IPS-NIHi7 (cell line): ENCODE results near the gene DGKQ.
"Not testable (repeated sequence)": the region's sequence is repeated elsewhere in the genome, so short reads cannot be mapped to it uniquely, and the experiment has no call there.

ENCODE experiments used
- DNase-seq: peaks from one replicate; pipeline ENCODE4 v3.0.0; 2012; ENCODE audit warnings: mixed read lengths; ENCODE audit errors: extremely low spot score

DGKQ gene

DNA sequence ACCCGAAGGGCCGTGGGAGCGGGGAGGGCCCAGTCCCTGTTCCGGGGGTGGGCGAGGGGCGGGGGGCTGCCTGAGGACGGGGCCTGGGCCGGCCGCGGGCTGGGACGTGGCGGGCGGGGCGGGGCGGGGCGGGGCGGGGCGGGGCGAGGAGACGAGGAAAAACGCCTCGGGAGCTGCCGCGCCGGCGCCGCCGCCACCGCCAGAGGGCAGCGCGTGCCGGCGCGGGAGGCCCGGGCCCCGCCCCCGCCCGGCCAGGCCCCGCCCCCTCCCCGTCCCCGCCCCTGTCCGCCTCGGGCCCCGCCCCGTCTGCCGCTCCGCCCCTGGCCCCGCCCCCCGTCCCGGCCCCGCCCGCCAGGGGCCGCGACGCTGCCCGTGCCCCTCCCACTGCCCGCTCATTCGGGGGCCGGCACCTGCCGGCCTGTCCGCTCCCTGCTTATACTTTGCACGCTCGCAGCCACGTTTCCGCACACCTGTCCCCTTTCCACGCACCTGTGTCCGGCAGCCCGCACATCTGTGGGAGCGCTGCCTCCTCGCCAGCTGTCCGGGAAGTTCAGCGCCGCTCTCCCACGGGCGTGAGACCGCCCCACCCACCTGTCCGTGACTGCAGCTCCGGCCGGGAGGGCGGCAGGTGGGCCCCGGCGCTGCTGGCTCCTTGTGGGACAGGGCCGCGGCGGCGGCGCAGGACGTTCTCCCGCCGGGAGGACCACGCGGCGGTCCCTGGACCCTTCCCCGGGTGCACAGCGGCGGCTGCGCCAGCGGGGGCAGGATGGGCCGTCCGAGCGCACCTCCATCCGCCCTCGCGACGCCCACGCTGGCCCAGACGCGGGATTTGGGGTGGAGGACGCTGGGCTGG lies 36.4 kb upstream of the DGKQ start:
- peak; percentile 80 for DNase-seq

DNA sequence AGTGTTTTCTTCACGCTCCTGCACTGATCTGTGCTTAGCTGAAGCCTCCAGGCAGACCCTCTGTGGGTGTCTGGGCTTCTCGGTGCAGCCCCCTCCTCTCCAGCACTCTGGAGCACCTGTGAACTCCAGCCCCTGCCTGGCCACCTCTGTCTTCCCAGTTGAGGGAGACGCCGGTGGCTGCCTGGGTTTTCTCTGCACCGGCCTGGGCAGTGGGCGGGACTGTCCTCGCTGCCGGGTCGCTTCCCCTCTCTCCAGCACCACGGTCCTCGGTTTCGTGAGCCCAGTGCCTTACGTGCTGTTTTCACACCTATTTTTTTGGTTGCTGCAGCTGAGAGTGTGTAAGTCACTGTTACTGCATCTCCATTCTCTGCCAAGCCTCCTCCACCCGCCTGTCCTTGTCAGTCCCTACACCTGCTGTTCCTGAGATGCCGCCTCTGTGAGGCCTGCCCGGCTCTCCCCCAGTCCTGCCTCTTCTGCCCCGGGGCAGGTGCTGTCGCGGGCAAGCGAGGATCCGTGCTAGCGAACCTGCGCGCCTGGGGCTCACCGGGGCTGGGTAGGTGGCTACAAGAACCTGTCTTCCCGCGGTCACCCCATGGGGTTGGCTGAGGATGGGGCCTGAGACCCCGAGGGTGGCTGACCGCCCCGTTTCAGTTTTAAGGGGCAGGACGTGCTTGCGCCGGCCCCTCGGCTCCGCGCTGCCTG lies 35.6 kb upstream of the DGKQ start:
- no peak for DNase-seq

DNA sequence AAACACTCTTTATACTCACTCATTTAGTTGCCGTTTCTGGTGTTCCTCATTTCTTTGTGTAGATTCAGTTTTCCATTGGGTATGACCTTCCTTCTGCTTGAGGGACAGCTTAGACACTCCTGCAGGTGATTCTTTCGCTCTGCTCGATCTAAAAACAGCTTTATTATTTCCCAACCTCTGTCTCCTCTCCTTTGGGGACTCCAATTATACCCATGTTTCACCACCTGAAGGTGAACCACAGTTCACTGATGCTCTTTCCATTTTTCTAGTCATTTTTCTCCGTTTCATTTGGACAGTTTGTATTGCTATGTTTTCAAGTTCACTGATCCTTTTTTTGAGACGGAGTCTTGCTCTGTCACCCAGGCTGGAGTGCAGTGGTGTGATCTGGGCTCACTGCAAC lies 33.5 kb upstream of the DGKQ start:
- no peak for DNase-seq

DNA sequence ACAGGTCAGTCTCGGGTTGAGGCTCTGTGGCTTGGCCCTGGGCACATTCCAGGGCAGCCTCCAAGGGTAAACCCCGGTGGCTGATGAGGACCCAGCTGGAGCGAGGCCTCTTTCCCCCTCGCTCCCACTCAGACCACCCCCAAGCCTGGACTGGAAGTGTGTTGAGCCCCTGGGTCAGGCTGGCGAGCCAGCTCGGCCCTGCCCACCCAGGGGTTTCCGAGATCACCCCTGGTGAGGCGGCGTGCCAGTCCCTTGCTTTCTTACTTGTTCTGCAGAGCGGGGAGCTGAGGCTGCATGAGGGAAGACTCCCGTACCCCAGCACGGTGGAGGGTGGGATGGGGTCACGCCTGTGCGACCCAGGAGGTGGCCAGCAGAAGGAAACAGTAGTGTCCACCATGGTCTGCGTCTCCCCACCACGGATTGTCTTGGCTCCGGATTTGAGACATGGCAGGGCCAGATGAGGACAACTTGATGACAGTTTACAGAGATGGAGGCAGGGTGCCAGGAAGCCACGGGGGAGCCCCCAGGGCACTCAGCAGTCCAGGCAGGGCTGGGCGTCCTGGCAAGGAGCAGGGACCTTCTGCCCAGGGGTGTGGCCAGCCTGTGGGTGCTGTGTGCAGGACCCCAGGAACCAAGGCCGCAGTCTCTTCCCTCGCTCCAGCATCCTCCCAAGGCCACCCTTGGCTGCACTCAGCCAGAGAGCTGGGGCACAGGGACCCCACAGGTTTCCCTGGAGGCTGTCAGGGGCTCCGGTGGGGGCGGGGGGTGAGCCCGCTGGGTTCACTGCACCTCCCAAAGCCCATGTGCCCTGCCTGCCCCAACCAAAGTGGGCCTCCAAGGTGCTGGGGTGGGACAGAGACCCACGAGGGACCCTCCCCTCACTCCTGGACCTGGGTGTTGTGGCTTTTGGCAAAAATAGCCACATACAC lies 31.5 kb upstream of the DGKQ start:
- DNase-seq = no peak

DNA sequence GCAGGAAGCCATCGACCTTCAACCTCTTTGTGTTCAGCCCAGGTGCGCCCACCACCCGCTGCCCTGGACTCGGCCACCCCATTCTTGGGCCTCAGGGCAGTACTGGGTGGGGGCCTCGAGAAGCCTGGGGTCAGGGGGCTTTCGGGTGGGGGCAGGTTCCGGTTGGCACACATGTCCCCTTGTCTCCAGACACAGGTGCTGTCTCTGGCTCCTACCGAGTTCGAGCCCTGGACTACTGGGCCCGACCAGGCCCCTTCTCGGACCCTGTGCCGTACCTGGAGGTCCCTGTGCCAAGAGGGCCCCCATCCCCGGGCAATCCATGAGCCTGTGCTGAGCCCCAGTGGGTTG lies 30.7 kb upstream of the DGKQ start:
- no peak for DNase-seq

DNA sequence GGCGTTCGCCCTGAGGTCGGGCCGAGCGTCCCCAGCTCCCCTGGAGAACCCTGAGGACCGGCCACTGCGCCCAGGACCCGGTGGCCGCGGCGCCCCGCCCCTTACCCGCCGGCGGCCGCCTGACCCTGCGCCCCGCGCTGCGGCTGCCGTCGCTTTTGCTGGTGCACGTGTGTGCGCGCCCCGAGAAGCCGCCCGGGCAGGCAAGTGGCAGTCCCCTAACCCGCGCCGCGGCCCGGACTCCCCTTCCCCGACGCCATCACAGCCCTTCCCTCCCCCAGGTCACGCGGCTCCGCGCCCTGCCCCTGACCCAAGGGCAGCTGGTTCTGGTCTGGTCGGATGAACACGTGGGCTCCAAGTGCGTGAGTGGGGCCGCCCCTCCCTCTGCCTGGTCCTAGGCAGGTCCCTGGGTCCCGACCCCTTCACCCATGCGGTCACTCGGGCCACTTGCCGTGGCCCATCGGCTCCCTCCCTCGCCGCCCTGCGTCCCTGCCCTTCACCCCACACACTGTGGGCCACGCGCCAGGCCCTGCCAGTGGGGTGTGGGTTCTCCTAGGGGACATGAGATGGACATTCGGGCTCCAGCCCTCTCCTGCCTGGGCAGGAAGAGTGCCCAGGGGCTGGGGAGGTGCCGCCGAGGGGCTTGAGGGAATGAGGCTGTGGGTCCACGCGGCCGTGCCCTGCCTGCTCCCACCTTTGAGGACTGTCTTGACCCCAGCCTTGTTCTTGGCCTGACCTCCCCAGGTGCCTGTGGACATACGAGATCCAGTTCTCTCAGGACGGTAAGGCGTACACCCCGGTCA lies 30.1 kb upstream of the DGKQ start:
- no peak for DNase-seq

DNA sequence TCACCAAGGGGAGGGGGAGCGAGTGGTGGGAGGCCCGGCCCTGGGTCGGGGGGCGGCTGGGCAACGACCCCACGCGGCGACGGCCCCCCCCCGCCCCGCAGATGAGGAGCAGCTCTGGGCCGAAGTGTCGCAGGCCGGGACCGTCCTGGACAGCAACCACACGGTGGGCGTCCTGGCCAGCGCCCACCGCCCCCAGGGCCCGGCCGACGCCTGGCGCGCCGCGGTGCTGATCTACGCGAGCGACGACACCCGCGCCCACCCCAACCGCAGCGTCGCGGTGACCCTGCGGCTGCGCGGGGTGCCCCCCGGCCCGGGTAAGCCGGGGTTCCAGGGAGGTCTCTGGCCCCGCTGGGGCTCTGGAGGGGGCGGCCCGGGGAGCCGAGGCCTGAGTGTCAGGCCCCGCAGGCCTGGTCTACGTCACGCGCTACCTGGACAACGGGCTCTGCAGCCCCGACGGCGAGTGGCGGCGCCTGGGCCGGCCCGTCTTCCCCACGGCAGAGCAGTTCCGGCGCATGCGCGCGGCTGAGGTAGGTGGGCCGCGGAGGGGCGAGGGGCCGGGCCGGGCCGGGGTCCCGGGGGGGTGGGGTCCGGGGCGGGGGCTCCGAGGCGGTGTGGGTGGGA lies 29.4 kb upstream of the DGKQ start:
- no peak for DNase-seq

DNA sequence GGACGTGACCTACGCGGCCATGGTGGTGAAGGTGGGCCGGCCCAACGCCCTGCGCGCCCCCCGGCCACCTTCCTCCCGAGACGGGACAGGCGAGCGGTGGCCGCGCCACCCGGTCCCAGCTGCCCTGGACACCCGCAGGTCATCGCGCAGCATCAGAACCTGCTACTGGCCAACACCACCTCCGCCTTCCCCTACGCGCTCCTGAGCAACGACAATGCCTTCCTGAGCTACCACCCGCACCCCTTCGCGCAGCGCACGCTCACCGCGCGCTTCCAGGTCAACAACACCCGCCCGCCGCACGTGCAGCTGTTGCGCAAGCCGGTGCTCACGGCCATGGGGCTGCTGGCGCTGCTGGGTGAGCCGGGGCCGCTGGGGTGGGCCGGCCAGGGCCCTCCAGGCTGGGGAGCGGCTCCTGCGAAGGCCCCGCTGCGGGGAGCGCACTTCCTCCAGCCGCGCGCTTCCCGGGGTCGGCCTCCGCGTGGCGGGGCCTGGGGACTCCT lies 28.8 kb upstream of the DGKQ start:
- peak; percentile 43 for DNase-seq

DNA sequence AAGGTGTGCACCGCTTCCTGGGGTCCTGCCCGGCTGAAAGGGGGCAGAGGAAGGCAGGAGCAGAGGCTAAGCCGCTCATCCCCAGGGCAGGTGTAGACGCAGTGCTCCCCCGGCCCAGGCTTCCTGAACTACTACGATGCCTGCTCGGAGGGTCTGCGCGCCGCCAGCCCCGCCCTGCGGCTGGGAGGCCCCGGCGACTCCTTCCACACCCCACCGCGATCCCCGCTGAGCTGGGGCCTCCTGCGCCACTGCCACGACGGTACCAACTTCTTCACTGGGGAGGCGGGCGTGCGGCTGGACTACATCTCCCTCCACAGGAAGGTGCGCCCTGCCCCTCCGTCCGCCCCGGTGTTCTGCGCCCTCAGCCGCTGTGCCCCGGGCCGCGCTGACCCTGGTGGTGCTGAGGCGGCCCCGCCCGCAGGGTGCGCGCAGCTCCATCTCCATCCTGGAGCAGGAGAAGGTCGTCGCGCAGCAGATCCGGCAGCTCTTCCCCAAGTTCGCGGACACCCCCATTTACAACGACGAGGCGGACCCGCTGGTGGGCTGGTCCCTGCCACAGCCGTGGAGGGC lies 28.3 kb upstream of the DGKQ start:
- no peak for DNase-seq

DNA sequence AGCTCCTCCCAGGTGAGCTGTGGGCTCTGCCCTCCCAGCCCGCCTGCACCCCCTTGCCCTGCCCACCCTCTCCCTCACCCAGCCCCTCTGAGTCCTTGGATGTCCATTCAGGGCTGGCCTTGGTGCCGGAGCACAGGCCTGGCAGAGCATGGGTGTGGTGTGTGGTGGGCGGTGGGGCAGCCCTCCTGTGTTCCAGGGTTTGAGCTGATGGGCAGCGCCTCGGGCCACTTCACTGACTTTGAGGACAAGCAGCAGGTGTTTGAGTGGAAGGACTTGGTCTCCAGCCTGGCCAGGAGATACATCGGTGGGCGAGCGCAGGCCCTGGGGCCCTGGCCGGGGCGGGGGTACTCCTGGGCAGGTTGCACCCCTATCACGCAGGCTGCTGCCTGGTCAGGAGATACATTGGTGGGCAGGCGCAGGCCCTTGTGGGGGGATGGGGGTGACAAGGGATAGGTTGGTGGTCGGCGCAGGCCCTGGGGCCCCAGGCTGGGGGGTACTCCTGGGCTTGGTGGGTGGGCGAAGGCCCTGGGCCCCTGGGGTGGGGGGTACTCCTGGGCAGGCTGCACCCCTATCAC lies 27.4 kb upstream of the DGKQ start:
- DNase-seq = no peak

DNA sequence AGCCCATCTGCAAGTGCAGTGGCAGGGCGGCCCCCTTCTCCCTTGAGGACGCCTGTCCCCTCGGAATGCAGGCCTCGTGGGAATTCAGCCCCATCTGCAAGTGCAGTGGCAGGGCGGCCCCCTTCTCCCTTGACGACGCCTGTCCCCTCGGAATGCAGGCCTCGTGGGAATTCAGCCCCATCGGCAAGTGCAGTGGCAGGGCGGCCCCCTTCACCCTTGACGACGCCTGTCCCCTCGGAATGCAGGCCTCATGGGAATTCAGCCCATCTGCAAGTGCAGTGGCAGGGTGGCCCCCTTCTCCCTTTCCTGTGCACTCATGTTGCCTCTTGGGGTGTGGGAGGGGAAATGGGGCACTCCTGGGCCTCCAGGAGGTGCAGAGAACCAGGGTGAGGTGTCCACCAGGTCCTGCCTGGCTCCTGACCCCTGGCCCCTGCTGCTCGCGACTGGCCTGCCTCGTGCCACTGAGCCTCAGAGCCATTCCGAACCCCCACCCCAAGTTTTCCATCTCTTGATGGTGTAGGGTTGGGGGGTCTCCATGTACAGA lies 26.6 kb upstream of the DGKQ start:
- no peak for DNase-seq

DNA sequence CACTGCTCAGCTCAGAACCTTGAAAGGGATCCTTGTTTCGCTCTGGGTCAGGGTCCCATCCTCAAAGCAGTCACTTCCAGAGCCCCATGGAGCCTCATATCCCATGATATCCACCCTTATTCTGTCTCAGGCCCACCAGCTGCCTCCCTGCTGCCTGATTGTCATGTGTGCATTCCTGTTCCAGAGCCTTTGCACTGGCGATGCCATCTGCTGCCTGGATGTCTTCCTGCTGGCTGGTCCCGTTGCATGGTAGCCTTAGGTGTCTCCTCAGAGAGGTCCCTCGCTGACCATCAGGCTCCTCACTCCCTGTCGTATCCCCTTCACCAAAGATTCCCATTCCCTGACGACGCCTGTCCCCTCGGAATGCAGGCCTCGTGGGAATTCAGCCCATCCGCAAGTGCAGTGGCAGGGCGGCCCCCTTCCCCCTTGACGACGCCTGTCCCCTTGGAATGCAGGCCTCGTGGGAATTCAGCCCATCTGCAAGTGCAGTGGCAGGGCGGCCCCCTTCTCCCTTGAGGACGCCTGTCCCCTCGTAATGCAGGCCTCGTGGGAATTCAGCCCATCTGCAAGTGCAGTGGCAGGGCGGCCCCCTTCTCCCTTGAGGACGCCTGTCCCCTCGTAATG lies 26.0 kb upstream of the DGKQ start:
- DNase-seq = not testable (repeated sequence)

DNA sequence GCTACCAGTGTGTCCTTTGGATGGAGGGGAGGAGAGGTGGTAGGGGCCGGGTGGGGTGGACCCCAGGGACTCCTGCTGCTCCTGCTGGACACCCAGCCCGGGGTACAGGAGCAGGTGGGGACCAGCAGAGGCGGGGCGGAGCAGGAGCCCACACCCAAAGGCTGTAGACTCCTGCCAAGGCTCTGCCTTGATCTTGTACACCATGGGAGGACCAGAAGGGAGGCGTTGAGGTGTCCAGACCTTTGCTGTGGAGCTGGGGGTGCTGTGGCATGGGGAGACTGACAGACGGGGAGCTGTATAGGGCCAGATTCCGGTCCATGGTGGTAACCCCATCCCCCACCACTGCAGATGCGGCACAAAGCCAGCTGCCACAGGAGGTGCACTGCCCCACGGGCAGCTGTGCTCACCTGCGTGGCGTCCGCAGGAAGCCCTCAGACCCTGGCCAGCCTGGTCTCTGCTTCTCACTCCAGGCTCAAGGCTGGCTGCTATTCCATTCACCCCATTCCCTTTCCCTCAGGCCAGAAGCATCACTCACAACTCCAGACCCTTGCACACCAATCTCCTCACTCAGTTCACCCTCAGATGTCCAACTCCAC lies 24.8 kb upstream of the DGKQ start:
- DNase-seq = no peak

DNA sequence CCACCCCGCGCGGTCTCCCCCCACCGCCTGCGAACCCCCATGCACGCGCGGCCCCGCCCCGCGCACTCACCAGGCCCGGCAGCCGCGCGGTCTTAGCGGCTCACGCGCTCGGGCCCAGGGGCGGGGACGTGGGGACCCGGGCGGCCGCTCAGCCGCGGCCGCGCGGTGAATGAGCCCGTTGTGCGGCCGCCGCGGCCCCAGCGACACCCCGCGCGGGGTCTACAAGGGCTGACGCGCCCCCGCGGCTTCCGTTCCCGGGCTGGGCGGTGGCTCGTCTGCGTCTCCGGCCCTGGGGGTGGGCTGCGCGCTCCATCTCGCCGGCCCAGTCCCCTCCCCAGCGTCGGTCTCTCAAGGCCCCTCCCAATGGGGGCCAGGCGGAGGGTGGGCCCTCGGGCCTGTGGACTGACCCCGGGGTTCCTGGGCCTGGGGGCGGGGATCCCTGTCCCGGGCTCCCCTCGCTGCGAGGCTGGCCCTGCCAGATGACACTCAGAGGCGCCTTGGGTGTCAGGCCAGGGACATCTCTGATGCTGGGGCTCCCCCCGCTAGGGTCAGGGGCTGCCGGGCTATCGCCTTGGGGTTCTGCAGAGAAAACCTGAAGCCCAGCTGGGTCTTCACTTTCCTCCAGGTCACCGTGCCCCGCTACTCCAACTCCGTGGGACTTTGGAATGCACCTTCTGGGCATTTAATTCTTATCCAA lies 24.2 kb upstream of the DGKQ start:
- no peak for DNase-seq

DNA sequence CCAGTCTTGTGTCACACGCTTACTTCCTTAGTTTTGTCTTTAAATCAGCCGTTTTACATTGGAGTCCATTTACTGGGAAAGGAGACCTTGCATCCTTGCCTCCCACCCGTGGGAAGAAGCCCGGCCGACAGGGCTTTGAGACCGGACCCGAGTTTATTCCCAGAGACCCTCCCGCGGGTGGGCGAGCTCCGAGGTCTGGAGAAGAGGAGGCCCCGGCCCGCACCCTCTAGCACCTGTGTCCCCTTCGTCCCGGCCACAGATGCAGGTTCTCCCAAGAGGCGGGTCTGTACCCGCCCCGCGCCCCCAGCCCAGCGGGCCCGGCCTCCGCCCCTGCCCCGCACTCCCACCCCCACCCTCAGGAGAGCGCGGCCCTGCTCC lies 23.6 kb upstream of the DGKQ start:
- DNase-seq = no peak

DNA sequence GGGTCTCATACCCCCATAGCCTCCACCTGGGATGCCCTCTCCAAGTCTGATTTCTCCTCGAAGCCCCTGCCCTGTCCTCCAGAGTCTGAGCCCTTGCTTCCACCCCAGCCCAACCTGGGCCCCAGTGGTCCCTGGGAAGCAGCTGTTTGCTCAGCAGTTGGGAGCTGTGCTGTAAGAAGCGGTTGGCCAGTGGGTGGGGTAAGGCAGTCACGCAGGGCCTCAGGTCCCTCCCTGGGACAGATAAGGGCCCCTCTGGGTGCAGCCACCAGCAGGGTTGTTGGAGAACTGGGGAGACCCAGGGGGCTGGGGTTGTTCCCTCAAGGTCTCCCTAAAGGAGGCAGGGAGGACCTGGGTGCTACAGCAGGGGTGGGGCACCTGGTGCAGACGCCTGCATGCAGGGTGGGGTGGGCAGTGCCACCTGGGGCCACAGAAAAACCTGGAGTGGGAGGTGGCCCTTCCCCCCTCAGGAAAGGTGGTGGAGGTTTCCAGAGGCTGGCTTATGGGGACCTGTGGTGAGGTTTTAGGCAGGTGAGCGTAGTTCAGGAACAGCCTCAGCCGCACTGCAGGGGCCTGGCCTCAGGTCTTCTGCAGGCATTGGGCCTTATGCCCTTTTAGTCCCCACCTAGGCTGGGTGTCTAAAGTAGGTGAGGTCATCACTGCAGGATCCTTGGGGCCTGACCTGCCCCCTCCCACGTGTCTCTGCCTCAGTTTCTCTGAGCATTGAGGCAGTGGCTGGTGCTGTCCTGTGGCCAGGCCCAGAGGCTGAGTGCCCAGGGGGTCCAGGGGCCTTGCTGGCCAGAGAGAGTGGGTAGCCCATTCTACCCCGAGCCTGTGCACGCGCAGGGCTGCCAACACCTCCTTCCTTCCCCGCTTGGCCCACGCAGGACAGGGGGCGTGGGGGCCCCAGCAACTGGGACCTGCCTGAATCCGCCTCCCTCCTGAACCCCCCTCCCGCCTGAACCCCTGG lies 22.9 kb upstream of the DGKQ start:
- DNase-seq = no peak

DNA sequence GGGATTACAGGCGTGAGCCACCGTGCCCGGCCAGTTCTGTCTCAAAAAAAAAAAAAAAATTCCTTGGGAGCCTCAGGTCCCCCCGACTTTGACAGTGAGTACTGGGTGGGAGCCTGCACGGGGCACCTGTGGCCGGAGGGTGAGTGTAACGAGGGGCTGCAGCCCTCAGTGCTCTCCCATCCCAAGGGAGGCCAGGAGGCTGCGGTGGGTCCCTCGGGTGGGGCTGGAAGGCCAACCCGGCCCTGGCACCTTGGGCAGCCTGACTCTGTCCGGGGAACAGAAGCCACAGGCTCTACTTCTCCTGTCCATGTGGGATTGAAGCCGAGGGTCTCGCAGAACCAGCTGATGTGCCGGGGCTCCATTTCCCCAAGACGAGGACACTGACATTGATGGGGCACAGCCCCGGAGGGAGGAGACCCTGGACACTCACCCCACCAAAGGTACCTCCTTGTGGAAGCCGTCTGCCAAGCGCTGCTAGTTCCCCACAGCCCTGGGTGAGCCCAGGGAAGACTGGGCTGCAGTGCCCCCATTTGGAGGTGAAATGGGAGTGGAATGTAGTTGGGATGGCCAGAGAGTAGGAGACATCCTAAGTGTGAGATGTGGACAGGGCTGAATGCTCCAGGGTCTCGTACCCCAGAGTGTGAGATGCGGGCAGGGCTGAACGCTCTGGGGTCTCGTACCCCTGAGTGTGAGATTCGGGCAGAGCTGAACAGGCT lies 22.1 kb upstream of the DGKQ start:
- DNase-seq = no peak
